Effector CD4-positive, alpha-beta T cell (primary cell): ENCODE data around the gene DPH3.

Experiments
- DNase-seq: peaks from one replicate; pipeline ENCODE4 v3.0.0-alpha.2; 2020

DPH3 gene

DNA sequence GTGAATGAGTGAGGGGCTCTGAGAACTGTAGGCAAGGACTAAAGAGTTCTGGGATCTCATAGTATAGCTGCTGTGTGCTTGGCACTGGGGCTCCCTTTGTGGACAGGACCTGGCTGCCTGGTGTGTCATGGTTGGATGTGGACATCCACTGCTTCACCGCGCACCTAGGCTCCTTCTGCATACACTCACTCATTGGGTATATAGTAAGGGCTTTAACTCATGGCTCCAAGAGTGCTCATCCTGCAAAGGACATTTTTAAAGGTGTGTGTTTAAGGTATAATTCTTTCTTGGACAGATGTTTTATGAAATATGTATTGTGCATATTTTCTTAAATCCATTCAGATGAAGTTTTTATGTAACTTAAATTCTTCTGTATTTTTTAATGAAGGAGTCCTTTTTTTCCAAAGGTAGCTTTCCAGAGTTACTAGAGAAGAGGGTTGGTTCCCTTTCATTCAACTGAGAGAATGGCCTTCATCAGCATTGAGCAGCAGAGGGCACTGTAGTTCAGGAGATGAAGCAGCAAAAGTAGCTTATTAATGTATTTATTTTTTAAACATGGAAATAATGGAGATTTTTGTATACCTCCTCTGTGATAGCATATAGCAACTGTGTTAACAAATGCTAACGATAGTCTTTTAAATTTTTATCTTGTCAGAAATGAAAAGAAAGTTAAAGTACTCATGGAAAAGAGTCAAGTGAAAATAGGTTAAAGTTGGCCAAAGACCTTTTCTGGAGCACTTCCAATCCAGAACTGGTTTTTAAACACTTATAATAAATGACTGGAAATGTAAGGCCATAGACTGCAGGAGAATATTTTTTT is 25.5 kb upstream of the DPH3 start:
- peak; percentile 58 for DNase-seq

DNA sequence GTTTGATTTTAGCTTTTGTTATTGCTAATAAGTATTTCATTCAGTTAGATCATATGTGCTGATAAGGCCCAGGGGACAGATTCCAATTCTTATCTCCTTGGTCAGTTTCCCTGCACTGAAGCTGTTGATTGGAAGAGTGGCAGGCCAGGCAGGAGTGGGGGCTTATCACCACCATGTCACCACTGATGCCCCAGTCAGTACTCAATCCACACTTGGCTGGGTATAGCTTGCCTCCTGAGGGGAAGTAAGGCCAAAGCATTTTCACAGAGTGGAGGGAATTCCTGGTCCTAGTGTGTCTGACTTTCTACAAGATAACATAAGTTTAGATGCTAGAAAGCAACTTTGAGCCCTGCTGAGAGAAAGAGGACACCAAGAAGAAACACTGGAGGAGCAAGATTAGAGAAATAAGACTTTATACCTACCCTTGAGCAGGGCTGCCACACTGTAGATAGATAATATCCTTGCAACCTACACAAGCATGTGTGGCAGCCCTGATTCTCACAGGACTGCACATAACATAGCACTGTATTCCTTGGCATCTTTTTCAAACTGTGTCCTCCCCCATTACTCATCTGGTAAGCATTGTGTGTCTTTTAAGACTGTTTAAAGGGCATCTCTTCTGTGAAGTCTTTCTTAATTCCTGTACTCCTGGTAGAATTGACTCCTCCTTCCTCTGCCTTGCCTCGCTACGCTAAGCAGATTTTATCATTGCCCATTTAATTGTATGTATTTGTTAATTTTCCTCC is 24.6 kb upstream of the DPH3 start:
- no peak for DNase-seq

DNA sequence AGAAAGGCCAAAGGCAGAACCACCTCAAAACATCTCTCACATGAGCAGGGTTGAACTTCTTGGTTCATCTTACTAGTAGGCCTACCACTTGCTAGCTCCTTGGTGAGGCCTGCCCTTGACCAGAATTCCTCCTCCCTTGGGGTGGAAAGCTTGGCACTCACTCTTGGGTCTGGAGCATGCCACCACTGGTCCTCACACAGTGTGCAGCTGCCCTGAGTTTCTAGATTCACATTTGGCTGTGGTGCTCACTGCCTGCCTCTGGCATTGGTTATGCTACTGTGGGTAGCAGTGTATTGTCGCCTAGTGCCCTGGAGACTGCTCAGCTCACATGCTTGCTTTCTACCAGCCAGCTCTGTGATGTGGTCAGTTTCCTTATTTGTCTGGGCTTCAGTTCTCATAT is 23.9 kb upstream of the DPH3 start:
- DNase-seq: no peak

DNA sequence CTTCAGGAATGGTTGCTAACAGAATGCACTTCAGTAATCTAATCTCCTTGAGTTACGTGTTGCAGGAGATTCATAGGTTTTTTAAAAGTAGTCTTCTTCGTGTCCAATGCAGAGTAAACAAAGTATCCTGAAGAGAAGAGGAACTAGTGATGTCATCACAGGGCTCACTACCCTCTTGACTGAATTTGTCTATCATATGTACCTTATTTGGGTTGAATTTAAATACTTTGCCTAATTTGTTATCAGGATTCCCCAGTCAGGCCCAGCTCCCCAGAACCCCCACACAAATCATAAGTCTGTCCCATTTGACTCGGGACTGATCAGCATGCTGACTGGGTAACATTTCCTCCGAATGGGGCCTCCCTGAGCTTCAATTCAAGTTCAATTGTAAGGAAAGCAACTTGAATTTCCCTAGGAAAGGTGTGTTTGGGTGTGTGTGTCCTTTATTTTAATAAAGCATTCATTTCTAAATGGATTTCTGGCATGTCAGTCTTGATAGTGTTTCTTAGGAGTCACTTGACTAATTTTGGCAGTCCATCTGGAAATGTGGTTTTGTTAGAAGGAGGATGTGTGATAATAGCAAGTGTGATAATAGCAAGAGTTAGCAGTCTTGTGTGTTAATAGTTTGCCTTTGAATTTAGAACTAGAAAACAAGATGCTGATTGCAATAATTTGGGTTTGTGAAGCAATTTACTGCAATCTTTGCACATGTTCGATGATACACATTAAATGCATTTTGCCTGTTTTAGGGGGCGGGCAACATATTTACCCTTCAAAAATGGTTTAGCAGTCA is 22.2 kb upstream of the DPH3 start:
- no peak for DNase-seq

GRCh38 chr3:16286161-16286560 is 21.4 kb upstream of the DPH3 start:
- DNase-seq: peak; percentile 68

DNA sequence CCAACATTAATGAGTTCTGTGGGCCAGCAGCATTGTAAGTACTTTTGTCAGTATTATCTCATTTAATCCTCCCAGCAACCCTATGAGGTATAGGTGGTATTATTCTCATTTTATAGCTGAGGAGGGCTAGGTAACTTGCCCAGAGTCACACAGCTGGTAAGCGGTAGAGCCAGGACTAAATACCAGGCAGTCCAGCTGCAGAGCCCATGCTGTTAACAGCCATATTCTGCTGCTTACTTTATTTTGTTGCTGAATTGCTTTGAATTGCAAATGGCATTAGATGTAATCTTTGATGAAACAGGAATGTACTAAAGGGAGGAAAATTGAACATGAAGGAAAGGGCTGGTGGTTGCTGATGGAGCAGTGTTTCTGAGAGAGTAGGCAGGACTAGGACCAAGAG is 19.9 kb upstream of the DPH3 start:
- no peak for DNase-seq

GRCh38 chr3:16280671-16281070 is 15.9 kb upstream of the DPH3 start:
- no peak for DNase-seq

GRCh38 chr3:16279010-16279801 is 14.5 kb upstream of the DPH3 start:
- DNase-seq: no peak

GRCh38 chr3:16277471-16277870 is 12.7 kb upstream of the DPH3 start:
- DNase-seq: no peak

- DNase-seq: no peak
Observed at GRCh38 chr3:16273867-16274266, 9.1 kb upstream of the DPH3 start.

GRCh38 chr3:16272588-16272987 is 7.8 kb upstream of the DPH3 start:
- no peak for DNase-seq

- no peak for DNase-seq
Observed at GRCh38 chr3:16270855-16271254, 6.1 kb upstream of the DPH3 start.

GRCh38 chr3:16266714-16267113 is 2.0 kb upstream of the DPH3 start:
- DNase-seq: no peak

DNA sequence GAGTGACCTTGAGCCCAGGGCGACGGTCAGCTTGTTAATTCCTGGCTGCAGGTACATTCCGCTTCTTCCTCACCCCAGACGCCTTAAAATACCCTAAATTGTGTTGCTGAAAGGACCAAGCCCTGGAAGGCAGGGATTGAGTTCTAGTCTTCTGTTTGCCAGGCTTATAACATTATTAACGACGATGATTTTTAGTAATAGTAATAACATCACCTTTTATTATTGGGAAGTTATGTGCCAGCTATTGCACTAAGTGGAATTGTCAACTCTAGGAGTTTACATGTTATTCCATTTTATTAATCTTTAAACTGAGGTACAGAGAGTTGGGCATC is 678 bp upstream of the DPH3 start:
- DNase-seq: no peak

GRCh38 chr3:16264174-16264707 is 502 bp downstream of the DPH3 start:
- DNase-seq: no peak

DNA sequence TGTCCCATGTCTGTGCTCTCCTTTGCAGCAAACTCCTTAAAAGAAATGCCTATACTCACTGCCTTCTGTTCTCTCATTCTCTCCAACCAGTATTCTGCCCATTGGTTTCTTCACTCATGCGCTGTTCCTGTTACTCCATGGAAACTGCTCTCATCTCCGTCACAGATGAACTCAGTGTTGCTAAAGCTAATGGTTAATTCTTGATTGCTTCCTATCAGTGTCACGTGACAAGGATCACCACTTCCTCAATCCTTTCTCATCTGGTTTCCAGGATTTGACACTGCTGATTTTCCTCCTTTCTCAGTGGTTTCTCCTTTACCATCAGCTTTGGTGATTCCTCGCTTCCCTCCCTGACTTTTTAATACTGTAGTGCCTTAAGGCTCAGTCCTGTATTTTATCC is 2.6 kb downstream of the DPH3 start:
- no peak for DNase-seq

DNA sequence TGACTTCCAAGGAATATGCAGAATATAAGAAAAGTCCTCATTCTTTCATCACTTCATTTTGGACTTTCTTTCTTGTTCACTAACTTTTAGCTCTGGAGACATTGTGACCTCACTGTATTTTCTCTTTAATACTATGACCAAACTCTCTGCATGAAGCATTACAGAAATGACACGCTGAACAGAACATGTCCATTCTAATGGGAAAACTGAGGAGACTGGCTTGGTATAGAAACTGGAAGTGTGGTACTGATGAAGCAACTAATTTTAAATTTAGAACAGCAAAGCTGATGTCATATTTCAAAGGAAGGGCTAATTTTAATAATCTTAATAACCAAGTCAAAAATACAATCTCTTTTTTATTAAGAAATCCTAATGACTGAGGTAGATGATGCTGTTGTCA is 4.7 kb downstream of the DPH3 start:
- no peak for DNase-seq

- DNase-seq: no peak
Observed at GRCh38 chr3:16258866-16259265, 5.9 kb downstream of the DPH3 start.

DNA sequence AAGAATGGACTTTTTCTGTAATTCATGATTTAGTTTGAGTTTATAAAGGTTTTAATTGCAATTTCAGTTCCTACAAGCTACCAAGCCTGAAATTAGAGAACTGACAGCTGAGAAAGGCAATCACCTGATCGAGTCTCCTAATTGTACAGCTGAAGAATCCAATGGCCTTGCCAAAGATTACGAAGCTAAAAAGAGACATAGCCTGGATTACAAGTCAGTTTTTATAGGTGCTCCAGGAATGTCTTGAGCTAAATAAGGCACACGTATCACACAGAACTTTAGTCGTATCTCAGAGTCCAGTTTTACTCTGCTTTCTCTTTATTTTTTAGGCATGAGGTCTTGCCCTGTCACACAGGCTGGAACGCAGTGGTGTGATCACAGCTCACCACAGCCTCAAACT is 6.6 kb downstream of the DPH3 start:
- DNase-seq: no peak

DNA sequence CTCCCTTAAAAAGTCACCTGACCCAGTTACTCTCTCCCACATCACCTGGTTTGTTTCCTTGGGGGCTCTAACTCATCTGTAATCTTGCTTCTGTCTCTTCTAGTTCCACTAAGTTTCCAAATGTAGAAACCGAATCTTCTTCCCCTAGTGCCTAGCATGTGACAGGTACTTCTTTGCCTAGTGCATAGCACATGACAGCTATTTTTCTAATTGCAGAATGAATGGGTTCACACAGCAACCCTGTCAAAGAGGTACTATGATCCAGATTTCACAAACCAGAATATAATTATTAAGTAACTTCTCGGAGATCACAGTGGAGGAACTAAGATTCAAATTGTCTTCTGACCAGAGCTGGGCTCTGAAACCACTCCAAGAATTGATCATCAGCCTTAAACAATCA is 7.4 kb downstream of the DPH3 start:
- DNase-seq: no peak

- DNase-seq: no peak
Observed at GRCh38 chr3:16255726-16256125, 9.0 kb downstream of the DPH3 start.

- no peak for DNase-seq
Observed at GRCh38 chr3:16255326-16255725, 9.4 kb downstream of the DPH3 start.

DNA sequence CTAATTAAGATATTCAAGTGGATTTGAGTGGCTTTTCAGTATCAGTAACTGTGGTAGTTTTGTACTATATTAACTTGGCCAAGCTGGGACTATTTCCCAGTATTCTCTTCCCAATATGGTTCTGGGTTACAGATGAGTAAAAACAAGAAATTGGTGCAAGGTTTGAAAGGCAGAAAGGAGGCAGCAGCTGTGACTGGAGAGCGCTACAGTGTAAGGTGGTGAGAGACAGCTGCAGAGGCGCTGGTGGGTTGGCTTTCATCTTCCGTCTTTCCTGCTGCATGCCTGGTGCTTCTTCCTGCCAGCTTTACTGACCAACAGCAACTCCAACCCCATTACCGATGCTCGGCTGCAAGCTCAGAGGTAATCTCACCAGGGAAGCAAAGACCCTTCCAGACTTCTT is 9.8 kb downstream of the DPH3 start:
- DNase-seq: no peak
